Neuronal stem cell (in vitro differentiated cells): ENCODE measurements around the gene PGP. TPM values are rescaled to one million over a fixed set of nuclear protein-coding genes. Genes with fewer than 3 reads are reported as not detected.
"Not testable (repeated sequence)": the region's sequence is repeated elsewhere in the genome, so short reads cannot be mapped to it uniquely, and the experiment has no call there.

ENCODE experiments used
- DNase-seq: peaks from one replicate; pipeline ENCODE4 v3.0.0-alpha.2; 2013; ENCODE audit warnings: low spot score
- H2AFZ ChIP-seq: one replicate; pipeline ENCODE4 v1.6.1; 2013; ENCODE audit warnings: mild to moderate bottlenecking, low read length, inconsistent platforms
- H2AK5ac ChIP-seq: 2 replicates; pipeline ENCODE4 v1.6.1; 2013; ENCODE audit warnings: low read depth, mild to moderate bottlenecking, inconsistent platforms, low read length, moderate library complexity, mixed read lengths
- H2BK120ac ChIP-seq: 2 replicates; pipeline ENCODE4 v1.6.1; 2013; ENCODE audit warnings: low read depth, mild to moderate bottlenecking, inconsistent platforms, low read length, moderate library complexity, mixed read lengths
- H2BK12ac ChIP-seq: one replicate; pipeline ENCODE4 v1.6.1; 2013; ENCODE audit warnings: low read length, inconsistent platforms
- H2BK15ac ChIP-seq: 2 replicates; pipeline ENCODE4 v1.6.1; 2013; ENCODE audit warnings: mild to moderate bottlenecking, low read length, inconsistent platforms, mixed read lengths
- H2BK5ac ChIP-seq: one replicate; pipeline ENCODE4 v1.6.1; 2013; ENCODE audit warnings: inconsistent platforms, mild to moderate bottlenecking, low read length, moderate library complexity
- H3K14ac ChIP-seq: one replicate; pipeline ENCODE4 v1.6.1; 2013; ENCODE audit warnings: low read length, inconsistent platforms
- H3K18ac ChIP-seq: 2 replicates; pipeline ENCODE4 v1.6.1; 2013; ENCODE audit warnings: low read length, inconsistent platforms
- H3K23ac ChIP-seq: 2 replicates; pipeline ENCODE4 v1.6.1; 2013; ENCODE audit warnings: low read depth, mild to moderate bottlenecking, mixed read lengths, low read length, inconsistent platforms; ENCODE audit not compliant: poor library complexity
- H3K27ac ChIP-seq: replicated peaks from 3 replicates; pipeline ENCODE4 v1.5.1; 2013; ENCODE audit warnings: low read length, inconsistent platforms
- H3K27me3 ChIP-seq, 3 experiments: 2 replicates each; pipeline ENCODE4 v1.6.1; 2013; ENCODE audit warnings: low read length in 3 of 3, mild to moderate bottlenecking in 2 of 3, inconsistent platforms in 1 of 3, low read depth in 1 of 3, mixed read lengths in 1 of 3, moderate library complexity in 1 of 3; ENCODE audit not compliant: control insufficient read depth in 3 of 3, insufficient read depth in 3 of 3
- H3K36me3 ChIP-seq, 2 donors: replicated peaks in 1 of 2; 2 replicates each; pipeline ENCODE4 v1.6.1; 2013; ENCODE audit warnings: low read length in 2 of 2; ENCODE audit not compliant: control insufficient read depth in 2 of 2, insufficient read depth in 2 of 2
- H3K4ac ChIP-seq: 2 replicates; pipeline ENCODE4 v1.6.1; 2013; ENCODE audit warnings: inconsistent platforms, mild to moderate bottlenecking, low read length, moderate library complexity
- H3K4me1 ChIP-seq, 2 donors: 1 replicate in 1 of 2; 2 replicates in 1 of 2; pipeline ENCODE4 v1.6.1; 2013; ENCODE audit warnings: low read length in 2 of 2, low read depth in 1 of 2; ENCODE audit not compliant: control insufficient read depth in 2 of 2, insufficient read depth in 1 of 2
- H3K4me2 ChIP-seq: one replicate; pipeline ENCODE4 v1.6.1; 2013; ENCODE audit warnings: mild to moderate bottlenecking, low read length, inconsistent platforms; ENCODE audit not compliant: insufficient read depth, poor library complexity, severe bottlenecking
- H3K4me3 ChIP-seq, 2 donors: 2 replicates each; pipeline ENCODE4 v1.5.1; 2013; ENCODE audit warnings: low read length in 2 of 2, mild to moderate bottlenecking in 2 of 2, inconsistent platforms in 1 of 2, moderate library complexity in 1 of 2
- H3K79me1 ChIP-seq: one replicate; pipeline ENCODE4 v1.6.1; 2013; ENCODE audit warnings: low read depth, mild to moderate bottlenecking, inconsistent platforms, low read length, moderate library complexity
- H3K9ac ChIP-seq: one replicate; pipeline ENCODE4 v1.6.1; 2013; ENCODE audit warnings: mild to moderate bottlenecking, low read depth, low read length, inconsistent platforms; ENCODE audit not compliant: poor library complexity
- H3K9me3 ChIP-seq, 2 donors: replicated peaks in 1 of 2; 2 replicates each; pipeline versions ENCODE3 to v1.6.1; 2013; ENCODE audit warnings: low read length in 2 of 2, mild to moderate bottlenecking in 2 of 2, inconsistent platforms in 1 of 2, low read depth in 1 of 2, mixed read lengths in 1 of 2, moderate library complexity in 1 of 2; ENCODE audit not compliant: control insufficient read depth in 2 of 2, insufficient read depth in 1 of 2
- H4K8ac ChIP-seq: one replicate; pipeline ENCODE4 v1.6.1; 2013; ENCODE audit warnings: low read depth, mild to moderate bottlenecking, inconsistent platforms, low read length, moderate library complexity
- H4K91ac ChIP-seq: one replicate; pipeline ENCODE4 v1.6.1; 2013; ENCODE audit warnings: low read length, low read depth, mild to moderate bottlenecking, inconsistent platforms; ENCODE audit not compliant: poor library complexity
- WGBS, 2 donors: extraction: QIAGEN DNeasy Blood & Tissue Kit; methylation state at CpG; one replicate each; pipeline ENCODE4 v1.1.7; 2013; ENCODE audit warnings: missing lambda C conversion rate in 2 of 2, mixed read lengths in 1 of 2; ENCODE audit not compliant: insufficient read length in 2 of 2, insufficient replicate concordance in 1 of 2; ENCODE audit errors: extremely low coverage in 2 of 2; 5-methylcytosine and 5-hydroxymethylcytosine counted together
- polyA plus RNA-seq, 2 experiments: library from polyadenylated mRNA; stranded (reverse); fragments of 200-250 nt; gene quantifications; one replicate each; pipeline ENCODE4 v1.2.3, GENCODE V29; 2013

Gene PGP, protein sequence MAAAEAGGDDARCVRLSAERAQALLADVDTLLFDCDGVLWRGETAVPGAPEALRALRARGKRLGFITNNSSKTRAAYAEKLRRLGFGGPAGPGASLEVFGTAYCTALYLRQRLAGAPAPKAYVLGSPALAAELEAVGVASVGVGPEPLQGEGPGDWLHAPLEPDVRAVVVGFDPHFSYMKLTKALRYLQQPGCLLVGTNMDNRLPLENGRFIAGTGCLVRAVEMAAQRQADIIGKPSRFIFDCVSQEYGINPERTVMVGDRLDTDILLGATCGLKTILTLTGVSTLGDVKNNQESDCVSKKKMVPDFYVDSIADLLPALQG
- polyA plus RNA-seq (2013, experiment 1 of 2): 32.8 TPM
- 31.7 TPM for polyA plus RNA-seq (2013, experiment 2 of 2)

DNA sequence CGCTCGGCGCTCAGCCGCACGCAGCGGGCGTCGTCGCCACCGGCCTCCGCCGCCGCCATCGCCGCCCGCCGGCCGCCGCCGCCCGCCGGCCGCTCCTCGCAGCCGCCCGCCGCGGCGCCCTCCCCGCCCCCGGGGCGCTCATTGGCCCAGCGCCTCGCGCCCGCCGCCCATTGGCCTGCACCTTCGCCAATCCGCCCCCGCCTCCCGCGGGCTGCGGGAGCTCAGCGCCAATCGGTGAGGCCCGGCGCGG, at the start of gene PGP:
Gene PGP (minus strand): TSS at position 122 of the 250 bp plus-strand sequence. CDS start 63 bp downstream, at position 59.
- peak within 1 kb of the TSS; percentile 99 for H3K18ac ChIP-seq
- WGBS, 2 donors: no CpG with 5 or more reads among the region's 48 CpGs
- peaks cover 19 to 30% of the 10 kb centered on the region in 2 donors for H3K36me3 ChIP-seq
- peak within 1 kb of the TSS; percentile 99 for H3K27ac ChIP-seq
- H3K27me3 ChIP-seq: no peaks in the 10 kb centered on the region
- H3K4me2 ChIP-seq: peak within 1 kb of the TSS; percentile 96
- H4K91ac ChIP-seq: no peak within 1 kb of the TSS
- H3K4me1 ChIP-seq: peaks cover 9 to 11% of the 10 kb centered on the region in 2 donors
- H3K9ac ChIP-seq: peak within 1 kb of the TSS; percentile 98
- H2BK5ac ChIP-seq: peak within 1 kb of the TSS; percentile 94
- peak within 1 kb of the TSS; percentile 95 for H3K23ac ChIP-seq
- H2BK15ac ChIP-seq: peak within 1 kb of the TSS; percentile 81
- H3K4me3 ChIP-seq: peak within 1 kb of the TSS; percentile 99 to 100
- H2BK120ac ChIP-seq: no peak within 1 kb of the TSS
- H2AFZ ChIP-seq: peak within 1 kb of the TSS; percentile 94
- no peak within 1 kb of the TSS for H4K8ac ChIP-seq
- H3K14ac ChIP-seq: peak within 1 kb of the TSS; percentile 82
- peaks cover 14% of the 10 kb centered on the region for H3K79me1 ChIP-seq
- no peak for DNase-seq
- H3K4ac ChIP-seq: peak within 1 kb of the TSS; percentile 76
- H2BK12ac ChIP-seq: peak within 1 kb of the TSS; percentile 41
- H2AK5ac ChIP-seq: peak within 1 kb of the TSS; percentile 84
- H3K9me3 ChIP-seq: no peaks in the 10 kb centered on the region

DNA sequence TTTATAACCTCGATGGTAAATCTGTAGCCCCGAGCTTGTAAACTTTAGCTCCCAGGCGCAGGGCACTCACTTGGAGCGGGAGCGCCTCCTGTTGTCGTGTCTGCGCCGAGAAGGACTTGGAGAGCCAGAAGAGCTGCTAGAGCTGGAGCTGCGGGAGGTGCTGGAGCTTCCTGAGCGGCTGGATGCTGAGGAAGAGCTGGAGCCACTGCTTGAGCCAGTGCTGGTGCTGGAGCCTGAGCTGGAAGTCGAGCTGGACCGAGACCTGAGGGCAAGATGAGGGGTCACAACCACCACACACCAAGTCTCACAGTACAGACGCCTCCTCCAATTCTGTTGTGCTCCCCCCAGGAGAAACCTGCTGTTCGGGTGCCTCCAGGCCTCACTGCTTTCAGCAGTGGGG, 48.4 kb upstream of the PGP start:
- not testable (repeated sequence) for H3K23ac ChIP-seq, H2BK120ac ChIP-seq, H3K27me3 ChIP-seq, H3K9me3 ChIP-seq, H2BK12ac ChIP-seq, H3K18ac ChIP-seq, H3K14ac ChIP-seq, H3K79me1 ChIP-seq, H4K91ac ChIP-seq, H3K27ac ChIP-seq, H3K4me1 ChIP-seq, H3K4me3 ChIP-seq, H2BK15ac ChIP-seq, H3K9ac ChIP-seq, H3K4ac ChIP-seq, DNase-seq, H2BK5ac ChIP-seq, H2AFZ ChIP-seq, H2AK5ac ChIP-seq, H3K4me2 ChIP-seq, H4K8ac ChIP-seq
- WGBS, 2 donors: no CpG with 5 or more reads among the region's 14 CpGs
- peaks cover 37 to 87% of the 10 kb centered on the region in 2 donors for H3K36me3 ChIP-seq

DNA sequence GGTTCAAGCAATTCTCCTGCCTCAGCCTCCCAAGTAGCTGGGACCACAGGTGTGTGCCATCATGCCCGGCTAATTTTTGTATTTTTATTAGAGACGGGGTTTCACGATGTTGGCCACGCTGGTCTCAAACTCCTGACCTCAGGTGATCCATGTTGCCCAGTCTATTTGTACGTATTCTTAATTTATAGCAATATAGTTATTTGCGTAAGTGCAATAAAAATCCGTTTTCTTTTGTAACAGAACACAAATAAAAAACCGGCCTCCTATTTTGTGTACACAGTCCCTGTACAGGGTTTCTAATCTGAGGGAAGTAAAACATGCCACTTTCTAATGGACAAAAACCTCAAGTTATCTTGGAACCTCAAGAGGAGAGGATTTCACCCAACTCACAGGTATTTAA, 45.6 kb upstream of the PGP start:
- Histone ChIP-seq H3K9me3 (no peaks in the 10 kb centered on the region), H3K4me3 (no peak overlapping the region), H3K36me3 (peaks cover 60 to 100% of the 10 kb centered on the region in 2 donors), H4K91ac (no peak overlapping the region), H3K4ac (no peak overlapping the region), H4K8ac (no peak overlapping the region), H3K27me3 (no peaks in the 10 kb centered on the region), H3K79me1 (peaks cover 14% of the 10 kb centered on the region), H3K4me1 (no peaks in the 10 kb centered on the region), H2BK5ac (no peak overlapping the region), H2AK5ac (no peak overlapping the region), H2AFZ (no peak overlapping the region), H3K18ac (no peak overlapping the region), H2BK12ac (no peak overlapping the region), H3K23ac (no peak overlapping the region), H3K9ac (no peak overlapping the region), H2BK15ac (no peak overlapping the region), H3K27ac (no peak overlapping the region), H2BK120ac (no peak overlapping the region), H3K14ac (no peak overlapping the region), H3K4me2 (no peak overlapping the region)
- no peak for DNase-seq
- WGBS, 2 donors: no CpG with 5 or more reads among the region's 8 CpGs

DNA sequence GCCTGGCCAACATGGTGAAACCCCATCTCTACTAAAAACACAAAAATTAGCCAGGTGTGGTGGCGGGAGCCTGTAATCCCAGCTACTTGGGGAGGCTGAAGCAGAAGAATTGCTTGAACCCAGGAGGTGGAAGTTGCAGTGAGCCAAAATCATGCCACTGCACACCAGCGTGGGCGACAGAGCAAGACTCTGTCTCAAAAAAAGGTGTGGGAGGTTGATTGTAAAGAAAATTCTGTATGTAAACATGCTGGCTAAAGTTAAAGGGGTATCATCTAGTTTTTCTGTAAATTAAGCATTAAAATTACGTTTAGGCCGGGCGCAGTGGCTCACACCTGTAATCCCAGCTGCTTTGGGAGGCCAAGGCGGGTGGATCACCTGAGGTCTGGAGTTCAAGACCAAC, 43.9 kb upstream of the PGP start:
- not testable (repeated sequence) for H3K27me3 ChIP-seq, H2BK15ac ChIP-seq, H3K23ac ChIP-seq, H2BK5ac ChIP-seq, H3K18ac ChIP-seq, H4K91ac ChIP-seq, H2AFZ ChIP-seq, H3K4me2 ChIP-seq, H3K9ac ChIP-seq, H3K27ac ChIP-seq, H3K4me3 ChIP-seq, H3K14ac ChIP-seq, H2AK5ac ChIP-seq, H3K9me3 ChIP-seq, H4K8ac ChIP-seq, H2BK12ac ChIP-seq, H2BK120ac ChIP-seq, H3K4ac ChIP-seq, H3K4me1 ChIP-seq, DNase-seq
- peaks cover 61 to 98% of the 10 kb centered on the region in 2 donors for H3K36me3 ChIP-seq
- no CpG with 5 or more reads among the region's 7 CpGs for WGBS, 2 donors
- peaks cover 11% of the 10 kb centered on the region for H3K79me1 ChIP-seq
